GM21717 (cell line): ENCODE measurements around the gene ARAF.

Source experiments
- ATAC-seq: cut with Tn5 transposase; IDR thresholded peaks from one replicate; pipeline ENCODE4 v1.9.1; 2021; ENCODE audit warnings: mild to moderate bottlenecking, moderate library complexity; ENCODE audit not compliant: unreplicated experiment

The ARAF gene

DNA sequence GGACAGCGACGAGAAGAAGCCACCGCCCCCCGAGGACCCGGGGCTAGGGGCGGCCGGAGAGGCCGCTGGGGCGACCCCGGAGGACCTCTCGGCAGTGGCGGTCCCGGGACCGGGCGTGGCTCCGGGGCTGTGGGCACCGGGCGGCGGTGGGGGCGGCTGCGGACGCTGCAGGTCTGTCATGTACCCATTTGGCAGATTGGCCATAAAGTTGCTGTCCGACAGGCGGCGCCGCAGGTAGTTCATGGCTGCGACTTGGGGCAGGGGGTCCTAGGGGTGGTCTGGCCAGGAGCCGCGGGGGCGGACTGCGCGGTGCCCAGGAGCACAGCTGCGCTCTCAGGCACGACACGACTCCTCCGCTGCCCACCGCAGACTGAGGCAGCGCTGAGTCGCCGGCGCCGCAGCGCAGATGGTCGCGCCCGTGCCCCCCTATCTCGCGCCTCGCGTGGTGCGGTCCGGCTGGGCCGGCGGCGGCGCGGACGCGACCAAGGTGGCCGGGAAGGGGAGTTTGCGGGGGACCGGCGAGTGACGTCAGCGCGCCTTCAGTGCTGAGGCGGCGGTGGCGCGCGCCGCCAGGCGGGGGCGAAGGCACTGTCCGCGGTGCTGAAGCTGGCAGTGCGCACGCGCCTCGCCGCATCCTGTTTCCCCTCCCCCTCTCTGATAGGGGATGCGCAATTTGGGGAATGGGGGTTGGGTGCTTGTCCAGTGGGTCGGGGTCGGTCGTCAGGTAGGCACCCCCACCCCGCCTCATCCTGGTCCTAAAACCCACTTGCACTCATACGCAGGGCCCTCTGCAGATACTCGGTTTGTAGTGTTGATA is 58.7 kb downstream of the ARAF start, which contains the start of gene SYN1:
Gene SYN1, minus strand, starts transcription at position 372 of the 817 bp plus-strand sequence. Its CDS starts 129 bp downstream, at position 243.
- no peak for ATAC-seq

DNA sequence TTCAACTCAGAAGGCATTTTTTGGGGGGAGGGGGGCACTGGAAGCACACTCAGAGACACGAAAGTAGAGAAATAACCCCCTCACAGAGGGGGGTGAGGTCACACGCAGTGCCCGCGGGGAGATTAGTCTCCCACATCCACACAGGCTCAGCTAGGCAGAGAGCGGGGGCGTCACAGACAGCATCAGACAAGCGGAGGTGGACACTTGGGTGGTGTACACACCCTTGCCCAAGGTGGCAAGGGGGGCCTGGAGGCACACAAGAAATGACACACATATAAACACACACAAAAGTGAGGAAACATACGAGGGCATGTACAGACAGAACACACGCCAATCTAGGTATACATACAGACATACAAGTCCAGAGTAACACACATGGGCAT is 59.3 kb downstream of the ARAF start:
- ATAC-seq = no peak
